BJ (cell line): ENCODE results near the gene ADGRA1. TPM values are rescaled to one million over a fixed set of nuclear protein-coding genes. Genes with fewer than 3 reads are reported as not detected.
"Not testable (repeated sequence)": the region's sequence is repeated elsewhere in the genome, so short reads cannot be mapped to it uniquely, and the experiment has no call there.

ENCODE experiments used
- CTCF ChIA-PET: fragments of 350-600 bp; formaldehyde crosslinking; extraction: SDS; loops from one replicate; lab custom pipeline; 2021; ENCODE audit warnings: antibody characterized with exemption, inconsistent platforms; lab: Yijun Ruan, JAX
- POLR2A ChIA-PET: fragments of 300-600 bp; sonication (Branson Sonifier 250); formaldehyde crosslinking; extraction: SDS; loops from one replicate; lab custom pipeline; 2021; ENCODE audit warnings: antibody characterized with exemption; lab: Charles Lee
- DNase-seq: peaks from one replicate; pipeline ENCODE4 v3.0.0-alpha.2; 2011; ENCODE audit warnings: low read depth
- H3K27me3 ChIP-seq: 2 replicates; pipeline ENCODE4 v1.6.0; 2011; ENCODE audit warnings: low read length; ENCODE audit not compliant: control insufficient read depth, insufficient read depth
- H3K36me3 ChIP-seq: 2 replicates; pipeline ENCODE4 v1.5.1; 2011; ENCODE audit warnings: low read length; ENCODE audit not compliant: control insufficient read depth, insufficient read depth
- H3K4me3 ChIP-seq: 2 replicates; pipeline ENCODE4 v1.5.1; 2011; ENCODE audit warnings: low read depth, mild to moderate bottlenecking, control low read depth, low read length
- CTCF ChIP-seq: IDR thresholded peaks from 2 replicates; pipeline ENCODE4 v1.5.1; 2011; ENCODE audit warnings: low read depth, mild to moderate bottlenecking, control low read depth, inconsistent platforms, low read length, moderate library complexity; ENCODE audit not compliant: insufficient read depth
- polyA plus RNA-seq: library from polyadenylated mRNA; depleted of rRNA; stranded (reverse); fragments of >200 nt; gene quantifications from 2 replicates; pipeline ENCODE4 v1.2.3, GENCODE V29; 2011

The ADGRA1 gene
- polyA plus RNA-seq, 1 experiment = not detected

- Histone ChIP-seq H3K36me3 (no peaks in the 10 kb centered on the region), H3K27me3 (no peaks in the 10 kb centered on the region), H3K4me3 (no peak overlapping the region)
- CTCF ChIA-PET = no interaction called here
- TF ChIP-seq CTCF = no peak
- DNase-seq = no peak
- POLR2A ChIA-PET = no interaction called here
Measured at GRCh38 chr10:133169173-133169947, 81.6 kb downstream of the ADGRA1 start.

- ChIA-PET CTCF (no interaction called here), POLR2A (no interaction called here)
- Histone ChIP-seq H3K27me3 (no peaks in the 10 kb centered on the region), H3K36me3 (no peaks in the 10 kb centered on the region), H3K4me3 (no peak overlapping the region)
- no peak for DNase-seq
- TF ChIP-seq CTCF = no peak
Measured at GRCh38 chr10:133170092-133170491, 82.4 kb downstream of the ADGRA1 start.

GRCh38 chr10:133173860-133174640, 86.3 kb downstream of the ADGRA1 start:
- POLR2A ChIA-PET = no interaction called here
- no peaks in the 10 kb centered on the region for H3K27me3 ChIP-seq
- DNase-seq = no peak

GRCh38 chr10:133174689-133175263, 87.1 kb downstream of the ADGRA1 start:
- POLR2A ChIA-PET = no interaction called here

More at GRCh38 chr10:133173860-133174640, 86.3 kb downstream of the ADGRA1 start:
- no peak overlapping the region for H3K4me3 ChIP-seq
- H3K36me3 ChIP-seq = no peaks in the 10 kb centered on the region
- TF ChIP-seq CTCF = no peak
- CTCF ChIA-PET = no interaction called here

GRCh38 chr10:133175624-133176023, 87.9 kb downstream of the ADGRA1 start:
- POLR2A ChIA-PET, H3K36me3 ChIP-seq, CTCF ChIA-PET, H3K4me3 ChIP-seq, H3K27me3 ChIP-seq, DNase-seq: not testable (repeated sequence)

More at GRCh38 chr10:133174689-133175263, 87.1 kb downstream of the ADGRA1 start:
- DNase-seq = no peak
- no peaks in the 10 kb centered on the region for H3K27me3 ChIP-seq
- CTCF ChIA-PET = no interaction called here
- H3K4me3 ChIP-seq = no peak overlapping the region
- TF ChIP-seq CTCF = no peak
- no peaks in the 10 kb centered on the region for H3K36me3 ChIP-seq
